ENCODE data around the gene SIAH3.
"Not testable (repeated sequence)": the region's sequence is repeated elsewhere in the genome, so short reads cannot be mapped to it uniquely, and the experiment has no call there.

SIAH3 gene

GRCh38 chr13:45880242-45880641, 28.7 kb upstream of the SIAH3 start:
- no peaks in the 10 kb centered on the region for H3K9me3 ChIP-seq (ENCODE audit: control insufficient read depth in 1 of 2, low read length in 2 of 2)
- no peak overlapping the region for H3K4me3 ChIP-seq (ENCODE audit: low read depth in 1 of 2, low read length in 2 of 2)
- no peaks in the 10 kb centered on the region for H3K36me3 ChIP-seq (ENCODE audit: control insufficient read depth in 1 of 2, insufficient read depth in 2 of 2, low read length in 2 of 2)
- H3K27me3 ChIP-seq (ENCODE audit: low read depth, low read length): no peaks in the 10 kb centered on the region
- H3K27ac ChIP-seq (ENCODE audit: low read length): no peak overlapping the region
- no peaks in the 10 kb centered on the region for H3K4me1 ChIP-seq (ENCODE audit: control insufficient read depth in 1 of 2, insufficient read depth in 2 of 2, low read length in 2 of 2)

- Histone ChIP-seq H3K36me3 (ENCODE audit: control insufficient read depth in 1 of 2, insufficient read depth in 2 of 2, low read length in 2 of 2) (no peaks in the 10 kb centered on the region), H3K27me3 (ENCODE audit: low read depth, low read length) (no peaks in the 10 kb centered on the region), H3K9me3 (ENCODE audit: control insufficient read depth in 1 of 2, low read length in 2 of 2) (no peaks in the 10 kb centered on the region), H3K4me1 (ENCODE audit: control insufficient read depth in 1 of 2, insufficient read depth in 2 of 2, low read length in 2 of 2) (no peaks in the 10 kb centered on the region), H3K27ac (ENCODE audit: low read length) (no peak overlapping the region), H3K4me3 (ENCODE audit: low read depth in 1 of 2, low read length in 2 of 2) (no peak overlapping the region)
Observed at GRCh38 chr13:45879666-45880065, 28.1 kb upstream of the SIAH3 start.

- Histone ChIP-seq H3K27me3 (ENCODE audit: low read depth, low read length) (no peaks in the 10 kb centered on the region), H3K9me3 (ENCODE audit: control insufficient read depth in 1 of 2, low read length in 2 of 2) (no peaks in the 10 kb centered on the region), H3K4me1 (ENCODE audit: control insufficient read depth in 1 of 2, insufficient read depth in 2 of 2, low read length in 2 of 2) (no peaks in the 10 kb centered on the region), H3K27ac (ENCODE audit: low read length) (no peak overlapping the region), H3K4me3 (ENCODE audit: low read depth in 1 of 2, low read length in 2 of 2) (no peak overlapping the region), H3K36me3 (ENCODE audit: control insufficient read depth in 1 of 2, insufficient read depth in 2 of 2, low read length in 2 of 2) (no peaks in the 10 kb centered on the region)
Observed at GRCh38 chr13:45878966-45879365, 27.4 kb upstream of the SIAH3 start.

- Histone ChIP-seq H3K27me3 (ENCODE audit: low read depth, low read length) (no peaks in the 10 kb centered on the region), H3K4me1 (ENCODE audit: control insufficient read depth in 1 of 2, insufficient read depth in 2 of 2, low read length in 2 of 2) (no peaks in the 10 kb centered on the region), H3K36me3 (ENCODE audit: control insufficient read depth in 1 of 2, insufficient read depth in 2 of 2, low read length in 2 of 2) (no peaks in the 10 kb centered on the region), H3K4me3 (ENCODE audit: low read depth in 1 of 2, low read length in 2 of 2) (no peak overlapping the region), H3K9me3 (ENCODE audit: control insufficient read depth in 1 of 2, low read length in 2 of 2) (no peaks in the 10 kb centered on the region), H3K27ac (ENCODE audit: low read length) (no peak overlapping the region)
Observed at GRCh38 chr13:45876781-45877180, 25.2 kb upstream of the SIAH3 start.

DNA sequence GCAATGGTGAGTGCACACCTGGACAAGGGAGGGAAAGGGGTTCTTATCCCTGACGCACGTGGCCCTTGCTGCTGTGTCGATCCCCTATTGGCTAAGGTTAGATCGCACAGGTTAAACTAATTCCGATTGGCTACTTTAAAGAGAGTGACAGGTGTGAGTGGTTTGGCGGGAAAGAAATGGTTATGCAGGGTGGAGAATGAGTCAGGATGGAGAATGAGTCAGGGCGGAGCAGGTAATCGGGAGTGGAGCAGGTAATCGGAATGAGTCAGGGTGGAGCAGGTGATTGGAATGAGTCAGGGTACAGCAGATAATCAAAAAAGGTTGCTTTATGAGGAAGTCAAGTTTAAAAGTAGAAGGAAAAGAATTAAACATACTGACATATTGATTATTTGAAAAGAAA, 24.4 kb upstream of the SIAH3 start:
- H3K27ac ChIP-seq (ENCODE audit: low read length): no peak overlapping the region
- no peaks in the 10 kb centered on the region for H3K9me3 ChIP-seq (ENCODE audit: control insufficient read depth in 1 of 2, low read length in 2 of 2)
- no peaks in the 10 kb centered on the region for H3K36me3 ChIP-seq (ENCODE audit: control insufficient read depth in 1 of 2, insufficient read depth in 2 of 2, low read length in 2 of 2)
- H3K27me3 ChIP-seq (ENCODE audit: low read depth, low read length): no peaks in the 10 kb centered on the region
- H3K4me1 ChIP-seq (ENCODE audit: control insufficient read depth in 1 of 2, insufficient read depth in 2 of 2, low read length in 2 of 2): no peaks in the 10 kb centered on the region
- H3K4me3 ChIP-seq (ENCODE audit: low read depth in 1 of 2, low read length in 2 of 2): no peak overlapping the region

DNA sequence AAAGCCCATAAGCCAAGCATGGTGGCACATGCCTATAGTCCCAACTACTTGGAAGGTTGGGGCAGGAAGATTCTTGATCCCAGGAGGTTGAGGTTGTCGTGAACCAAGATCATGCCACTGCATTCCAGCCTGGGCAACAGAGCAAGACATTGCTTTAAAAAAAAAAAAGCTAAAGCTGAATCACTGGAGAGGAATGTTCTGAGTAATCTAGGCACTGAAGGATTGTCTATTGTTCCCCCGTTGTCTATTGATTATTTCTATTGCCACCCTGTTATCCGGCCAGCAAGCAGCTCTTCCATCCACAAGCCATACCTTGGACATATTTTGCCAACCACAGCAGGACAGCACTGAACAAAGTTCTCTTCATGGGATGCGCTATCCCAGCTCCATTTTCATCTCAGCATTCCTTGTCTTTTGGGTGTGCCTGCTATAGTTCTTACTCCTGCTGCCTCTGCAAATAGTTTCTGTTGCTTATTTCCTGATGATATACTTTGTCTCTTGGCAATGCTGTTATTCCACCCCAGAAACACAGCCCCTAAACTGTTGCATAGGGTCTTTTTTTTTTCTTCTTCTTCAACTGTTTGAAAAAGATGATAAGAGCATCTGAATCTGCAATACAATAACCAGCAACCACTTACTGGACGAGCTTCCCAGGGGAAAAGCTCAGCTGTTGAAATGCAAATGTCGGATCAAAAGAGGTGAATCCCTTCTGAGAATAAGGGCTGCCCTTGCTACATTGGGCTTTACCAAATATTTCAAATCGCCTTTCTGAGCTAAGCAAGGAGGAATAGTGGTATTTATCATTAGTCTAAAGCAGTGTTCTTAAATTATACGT, 22.2 kb upstream of the SIAH3 start:
- no peaks in the 10 kb centered on the region for H3K27me3 ChIP-seq (ENCODE audit: low read depth, low read length)
- H3K36me3 ChIP-seq (ENCODE audit: control insufficient read depth in 1 of 2, insufficient read depth in 2 of 2, low read length in 2 of 2): no peaks in the 10 kb centered on the region
- no peaks in the 10 kb centered on the region for H3K9me3 ChIP-seq (ENCODE audit: control insufficient read depth in 1 of 2, low read length in 2 of 2)
- no peaks in the 10 kb centered on the region for H3K4me1 ChIP-seq (ENCODE audit: control insufficient read depth in 1 of 2, insufficient read depth in 2 of 2, low read length in 2 of 2)
- no peak overlapping the region for H3K4me3 ChIP-seq (ENCODE audit: low read depth in 1 of 2, low read length in 2 of 2)
- H3K27ac ChIP-seq (ENCODE audit: low read length): no peak overlapping the region

DNA sequence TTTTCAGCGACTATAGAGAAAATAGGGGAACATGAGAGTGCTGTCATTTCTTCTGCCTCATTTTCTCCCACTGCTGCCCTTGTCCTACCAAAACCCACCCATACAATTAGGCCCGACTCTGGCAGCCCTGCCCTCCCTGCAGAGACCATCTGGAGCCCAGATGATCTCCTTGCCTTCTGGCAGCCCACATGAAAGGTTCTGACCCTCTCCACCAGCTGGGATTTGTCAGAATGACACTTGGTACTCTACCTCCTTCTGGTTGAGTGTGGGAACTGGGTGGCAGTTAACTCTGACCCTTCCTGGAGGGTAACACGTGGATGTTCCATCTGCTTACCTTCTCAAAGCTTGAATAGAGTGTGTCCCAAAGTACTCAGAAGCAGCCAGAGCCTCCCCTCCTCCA, 21.0 kb upstream of the SIAH3 start:
- Histone ChIP-seq H3K36me3 (ENCODE audit: control insufficient read depth in 1 of 2, insufficient read depth in 2 of 2, low read length in 2 of 2) (no peaks in the 10 kb centered on the region), H3K4me3 (ENCODE audit: low read depth in 1 of 2, low read length in 2 of 2) (no peak overlapping the region), H3K27me3 (ENCODE audit: low read depth, low read length) (no peaks in the 10 kb centered on the region), H3K27ac (ENCODE audit: low read length) (no peak overlapping the region), H3K9me3 (ENCODE audit: control insufficient read depth in 1 of 2, low read length in 2 of 2) (no peaks in the 10 kb centered on the region), H3K4me1 (ENCODE audit: control insufficient read depth in 1 of 2, insufficient read depth in 2 of 2, low read length in 2 of 2) (no peaks in the 10 kb centered on the region)

DNA sequence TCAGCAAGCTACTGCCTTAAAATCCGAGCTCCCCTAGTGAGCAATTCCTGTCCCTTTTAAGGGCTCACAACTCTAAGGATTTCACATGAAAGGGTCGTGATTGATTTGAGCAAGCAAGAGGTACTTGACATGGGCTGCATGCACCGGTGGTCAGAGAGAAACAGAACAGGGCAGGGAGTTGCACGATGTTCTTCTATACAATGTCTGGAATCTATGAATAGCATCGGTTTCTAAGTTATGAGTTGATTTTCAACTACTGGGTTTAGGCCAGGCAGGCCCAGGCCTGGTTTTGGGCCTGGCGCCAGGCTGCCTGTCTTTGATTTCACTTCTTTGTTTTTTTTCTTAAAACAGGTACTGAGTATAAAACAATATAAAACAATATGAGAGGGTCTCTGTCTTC, 19.6 kb upstream of the SIAH3 start:
- H3K36me3 ChIP-seq (ENCODE audit: control insufficient read depth in 1 of 2, insufficient read depth in 2 of 2, low read length in 2 of 2); H3K27me3 ChIP-seq (ENCODE audit: low read depth, low read length); H3K4me3 ChIP-seq (ENCODE audit: low read depth in 1 of 2, low read length in 2 of 2); H3K27ac ChIP-seq (ENCODE audit: low read length); H3K4me1 ChIP-seq (ENCODE audit: control insufficient read depth in 1 of 2, insufficient read depth in 2 of 2, low read length in 2 of 2); H3K9me3 ChIP-seq (ENCODE audit: control insufficient read depth in 1 of 2, low read length in 2 of 2): not testable (repeated sequence)

DNA sequence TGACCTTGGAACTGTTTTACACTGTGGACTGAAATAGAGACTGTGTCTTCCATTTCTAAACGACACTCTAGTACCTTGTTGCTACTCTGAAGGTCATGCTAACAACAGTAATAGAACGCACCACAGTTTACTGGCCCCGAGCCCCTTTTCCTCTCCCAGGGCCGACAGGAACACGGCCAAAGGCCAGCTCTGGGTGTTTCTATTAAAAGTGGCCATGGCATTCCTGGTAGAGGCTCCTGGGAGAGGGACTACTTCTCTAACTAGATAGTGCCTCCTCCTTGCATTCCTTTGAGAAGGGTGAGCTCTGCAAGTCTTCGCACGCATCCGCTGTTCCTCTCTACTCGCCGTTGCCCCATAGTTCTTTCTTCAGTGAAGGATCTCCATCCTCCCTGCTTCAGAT, 18.7 kb upstream of the SIAH3 start:
- Histone ChIP-seq H3K9me3 (ENCODE audit: control insufficient read depth in 1 of 2, low read length in 2 of 2) (no peaks in the 10 kb centered on the region), H3K4me1 (ENCODE audit: control insufficient read depth in 1 of 2, insufficient read depth in 2 of 2, low read length in 2 of 2) (no peaks in the 10 kb centered on the region), H3K36me3 (ENCODE audit: control insufficient read depth in 1 of 2, insufficient read depth in 2 of 2, low read length in 2 of 2) (no peaks in the 10 kb centered on the region), H3K27ac (ENCODE audit: low read length) (no peak overlapping the region), H3K27me3 (ENCODE audit: low read depth, low read length) (no peaks in the 10 kb centered on the region), H3K4me3 (ENCODE audit: low read depth in 1 of 2, low read length in 2 of 2) (no peak overlapping the region)

GRCh38 chr13:45865414-45865813, 13.9 kb upstream of the SIAH3 start:
- Histone ChIP-seq H3K36me3 (ENCODE audit: control insufficient read depth in 1 of 2, insufficient read depth in 2 of 2, low read length in 2 of 2) (no peaks in the 10 kb centered on the region), H3K9me3 (ENCODE audit: control insufficient read depth in 1 of 2, low read length in 2 of 2) (no peaks in the 10 kb centered on the region), H3K27me3 (ENCODE audit: low read depth, low read length) (no peaks in the 10 kb centered on the region), H3K4me3 (ENCODE audit: low read depth in 1 of 2, low read length in 2 of 2) (no peak overlapping the region), H3K27ac (ENCODE audit: low read length) (no peak overlapping the region), H3K4me1 (ENCODE audit: control insufficient read depth in 1 of 2, insufficient read depth in 2 of 2, low read length in 2 of 2) (no peaks in the 10 kb centered on the region)

DNA sequence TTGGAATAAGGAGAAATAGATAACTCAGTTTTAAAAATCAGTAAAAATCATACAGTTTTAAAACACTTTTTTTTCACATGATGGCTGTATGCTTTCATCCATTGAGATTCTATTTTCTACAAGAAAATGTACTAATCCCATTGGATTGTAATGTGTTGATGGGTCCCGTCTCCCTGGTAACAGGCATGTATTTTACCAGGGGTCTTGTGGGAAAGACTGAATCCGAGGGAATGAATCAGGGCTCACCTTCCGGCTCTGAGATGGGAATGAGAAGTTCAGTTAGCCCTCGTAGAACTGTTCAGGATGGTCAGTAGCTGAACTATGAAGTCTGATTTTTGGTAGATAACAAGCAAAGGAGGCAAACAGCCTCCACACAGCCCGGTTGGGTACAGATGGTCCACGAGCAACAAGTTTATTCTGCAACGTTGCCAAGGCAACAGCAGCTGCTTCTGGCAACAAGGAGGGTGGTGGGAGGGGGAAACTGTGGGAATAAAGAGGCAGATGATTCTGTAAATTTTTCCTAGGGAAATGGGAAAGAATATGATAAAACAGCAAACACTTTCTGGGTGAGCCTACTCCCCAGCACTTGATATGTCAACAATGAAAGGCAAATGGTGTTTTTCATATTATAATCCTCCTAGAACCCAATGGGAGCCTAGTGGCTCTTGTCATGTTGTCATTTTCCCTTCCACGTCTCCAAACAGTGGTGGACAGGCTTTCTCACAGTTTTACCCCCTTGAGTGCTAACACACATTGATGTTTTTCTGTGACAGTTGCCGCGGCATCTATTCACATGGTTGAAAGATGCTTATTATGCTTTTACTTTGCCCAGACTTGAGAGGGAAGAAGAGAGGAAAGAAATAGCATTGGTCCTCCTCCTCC, 12.4 kb upstream of the SIAH3 start:
- Histone ChIP-seq H3K36me3 (ENCODE audit: control insufficient read depth in 1 of 2, insufficient read depth in 2 of 2, low read length in 2 of 2) (no peaks in the 10 kb centered on the region), H3K9me3 (ENCODE audit: control insufficient read depth in 1 of 2, low read length in 2 of 2) (no peaks in the 10 kb centered on the region), H3K4me3 (ENCODE audit: low read depth in 1 of 2, low read length in 2 of 2) (no peak overlapping the region), H3K27ac (ENCODE audit: low read length) (no peak overlapping the region), H3K4me1 (ENCODE audit: control insufficient read depth in 1 of 2, insufficient read depth in 2 of 2, low read length in 2 of 2) (no peaks in the 10 kb centered on the region), H3K27me3 (ENCODE audit: low read depth, low read length) (no peaks in the 10 kb centered on the region)

Data from muscle layer of duodenum (tissue), 2 donors.